NT2/D1 (cell line): ENCODE results near the gene WIZ.

Source experiments
- YY1 ChIP-seq: IDR thresholded peaks from 2 replicates; pipeline ENCODE4 v1.6.1; 2011; ENCODE audit not compliant: insufficient read length, insufficient read depth
- ZNF274 ChIP-seq: IDR thresholded peaks from 2 replicates; pipeline ENCODE4 v1.6.1; 2011; ENCODE audit warnings: mild to moderate bottlenecking, low read depth, low read length

DNA sequence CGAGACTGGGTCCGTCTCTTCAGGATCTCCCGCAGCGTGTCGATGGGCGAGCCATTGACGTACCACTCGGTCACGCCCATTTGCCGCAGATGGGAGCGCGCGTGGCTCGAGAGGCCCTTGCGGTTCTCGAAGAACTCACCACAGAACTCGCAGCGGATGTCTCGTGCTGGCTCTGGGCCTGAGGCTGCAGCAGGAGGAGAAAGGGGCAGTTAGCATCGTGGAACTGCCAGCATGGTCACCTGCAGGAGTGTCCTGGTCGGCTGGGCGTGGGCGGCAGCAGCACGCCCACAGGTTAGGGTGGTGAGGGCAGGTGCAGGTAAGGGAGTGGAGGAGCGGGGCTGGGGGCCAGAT, 22.4 kb downstream of the WIZ start:
- TF ChIP-seq ZNF274 (no peak), YY1 (no peak)
